Hepatocyte (in vitro differentiated cells): ENCODE data around the gene PLEKHG3.

Experiments
- EZH2 ChIP-seq: fragments of 200-600 bp; sonication (generic); IDR thresholded peaks from 2 replicates; pipeline ENCODE4 v1.6.1; 2016; ENCODE audit warnings: antibody characterized with exemption, mild to moderate bottlenecking, borderline replicate concordance
- EZH2phosphoT487 ChIP-seq: fragments of 200-600 bp; sonication (generic); IDR thresholded peaks from one replicate; pipeline ENCODE4 v1.6.1; 2018; ENCODE audit warnings: antibody characterized with exemption, mild to moderate bottlenecking, low read depth, moderate library complexity; ENCODE audit not compliant: unreplicated experiment, severe bottlenecking
- TF ChIP-seq, protein P1 (sequence below): fragments of 200-600 bp; sonication (generic); IDR thresholded peaks from 2 replicates; pipeline ENCODE4 v1.5.1; 2016; ENCODE audit warnings: antibody characterized with exemption, mild to moderate bottlenecking; ENCODE audit not compliant: poor library complexity

DNA sequence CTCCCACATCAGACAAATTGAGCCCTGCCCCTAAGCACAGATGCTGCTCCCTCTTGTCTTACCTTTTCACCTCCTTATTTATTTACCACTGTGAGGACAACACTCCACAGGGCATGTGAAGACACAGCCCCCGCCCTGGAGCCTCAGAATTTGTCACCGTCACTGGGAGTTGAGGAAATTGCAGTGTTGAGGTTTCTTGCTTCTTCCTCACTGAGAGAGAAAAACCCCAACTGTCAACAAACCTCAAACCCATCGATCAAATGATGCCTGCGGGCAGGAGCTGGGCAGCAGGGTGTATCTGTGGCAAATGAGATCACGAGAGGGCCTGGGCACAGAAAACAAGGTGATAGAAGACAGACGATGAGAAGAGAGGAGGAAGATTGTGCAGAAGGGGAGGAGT, 30.5 kb upstream of the PLEKHG3 start:
- TF ChIP-seq EZH2 (no peak), EZH2phosphoT487 (no peak)
- TF ChIP-seq, protein P1, sequence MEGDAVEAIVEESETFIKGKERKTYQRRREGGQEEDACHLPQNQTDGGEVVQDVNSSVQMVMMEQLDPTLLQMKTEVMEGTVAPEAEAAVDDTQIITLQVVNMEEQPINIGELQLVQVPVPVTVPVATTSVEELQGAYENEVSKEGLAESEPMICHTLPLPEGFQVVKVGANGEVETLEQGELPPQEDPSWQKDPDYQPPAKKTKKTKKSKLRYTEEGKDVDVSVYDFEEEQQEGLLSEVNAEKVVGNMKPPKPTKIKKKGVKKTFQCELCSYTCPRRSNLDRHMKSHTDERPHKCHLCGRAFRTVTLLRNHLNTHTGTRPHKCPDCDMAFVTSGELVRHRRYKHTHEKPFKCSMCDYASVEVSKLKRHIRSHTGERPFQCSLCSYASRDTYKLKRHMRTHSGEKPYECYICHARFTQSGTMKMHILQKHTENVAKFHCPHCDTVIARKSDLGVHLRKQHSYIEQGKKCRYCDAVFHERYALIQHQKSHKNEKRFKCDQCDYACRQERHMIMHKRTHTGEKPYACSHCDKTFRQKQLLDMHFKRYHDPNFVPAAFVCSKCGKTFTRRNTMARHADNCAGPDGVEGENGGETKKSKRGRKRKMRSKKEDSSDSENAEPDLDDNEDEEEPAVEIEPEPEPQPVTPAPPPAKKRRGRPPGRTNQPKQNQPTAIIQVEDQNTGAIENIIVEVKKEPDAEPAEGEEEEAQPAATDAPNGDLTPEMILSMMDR: no peak
